ENCODE data around the gene LENG1.

The LENG1 gene

DNA sequence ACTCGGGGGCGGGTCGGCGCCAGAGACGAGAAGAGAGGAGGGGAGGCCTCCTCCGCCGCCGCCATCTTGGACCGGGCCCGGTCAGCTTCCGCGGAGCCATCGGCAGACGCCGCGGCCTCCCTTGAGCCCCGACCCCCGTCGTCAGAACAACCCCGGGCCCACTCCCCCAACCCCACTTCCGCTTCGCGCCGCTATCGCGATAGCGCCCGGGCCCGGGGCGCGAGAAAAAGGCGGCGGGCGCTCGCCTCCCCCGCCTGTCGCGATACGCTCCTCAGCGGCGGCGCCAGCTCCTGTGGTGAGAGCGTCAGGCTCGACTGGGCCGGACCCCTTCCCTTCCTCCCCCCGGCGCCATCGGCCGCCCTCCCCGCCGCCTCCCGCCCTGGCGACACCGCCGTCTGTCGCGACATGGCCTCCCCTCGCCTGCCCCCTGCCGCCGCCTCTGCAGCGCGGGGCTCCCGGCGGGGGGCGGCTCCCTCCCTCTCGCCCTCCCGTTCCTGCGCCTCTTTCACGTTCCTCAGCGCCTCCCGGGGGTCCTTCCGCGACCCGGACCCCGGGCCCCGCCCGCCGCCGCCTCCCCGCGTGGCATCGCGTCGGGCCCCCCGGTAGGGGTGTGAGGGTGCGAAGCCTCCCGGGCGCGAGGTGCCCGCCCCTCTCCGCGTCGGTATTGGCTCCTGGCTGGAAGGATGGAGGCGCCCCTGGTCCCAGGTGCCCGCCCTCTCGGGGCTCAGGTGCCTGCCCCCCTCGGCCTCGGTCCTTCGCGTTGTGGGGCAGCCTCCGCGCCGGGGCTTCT, 21.6 kb downstream of the LENG1 start, which contains the start of gene CNOT3:
Gene CNOT3 (plus strand): TSS at position 64 of the 790 bp plus-strand sequence. CDS start 5,217 bp downstream, outside the sequence.
- DNase-seq: no peak

- DNase-seq: peak; percentile 100
Observed at GRCh38 chr19:54136864-54137698, 22.4 kb downstream of the LENG1 start.

GRCh38 chr19:54136086-54136863, 23.2 kb downstream of the LENG1 start:
- no peak for DNase-seq

GRCh38 chr19:54133957-54134590, 25.4 kb downstream of the LENG1 start:
- DNase-seq: no peak

GRCh38 chr19:54133312-54133956, 26.1 kb downstream of the LENG1 start:
- DNase-seq: peak; percentile 89

- no peak for DNase-seq
Observed at GRCh38 chr19:54129617-54129996, 29.9 kb downstream of the LENG1 start.

- DNase-seq: no peak
Observed at GRCh38 chr19:54128796-54129616, 30.5 kb downstream of the LENG1 start.

DNA sequence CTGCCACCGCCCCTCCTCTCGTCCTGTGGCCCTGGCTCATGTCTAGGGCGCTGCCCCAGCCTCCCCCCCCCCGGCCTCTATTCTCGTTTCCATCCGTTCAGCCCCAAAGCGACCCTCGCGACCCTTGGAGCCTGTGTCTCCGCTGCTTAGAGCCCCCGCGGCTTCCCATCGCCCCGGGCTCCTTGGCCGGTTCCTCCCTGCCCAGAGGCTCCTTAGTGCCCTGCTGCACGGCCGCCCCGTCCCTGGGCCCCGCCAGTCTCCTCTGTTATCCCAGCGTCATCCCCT, 31.1 kb downstream of the LENG1 start:
- DNase-seq: no peak

- DNase-seq: no peak
Observed at GRCh38 chr19:54127688-54128440, 31.7 kb downstream of the LENG1 start.

GRCh38 chr19:54125713-54126112, 33.8 kb downstream of the LENG1 start:
- no peak for DNase-seq

- no peak for DNase-seq
Observed at GRCh38 chr19:54124393-54124792, 35.1 kb downstream of the LENG1 start.

DNA sequence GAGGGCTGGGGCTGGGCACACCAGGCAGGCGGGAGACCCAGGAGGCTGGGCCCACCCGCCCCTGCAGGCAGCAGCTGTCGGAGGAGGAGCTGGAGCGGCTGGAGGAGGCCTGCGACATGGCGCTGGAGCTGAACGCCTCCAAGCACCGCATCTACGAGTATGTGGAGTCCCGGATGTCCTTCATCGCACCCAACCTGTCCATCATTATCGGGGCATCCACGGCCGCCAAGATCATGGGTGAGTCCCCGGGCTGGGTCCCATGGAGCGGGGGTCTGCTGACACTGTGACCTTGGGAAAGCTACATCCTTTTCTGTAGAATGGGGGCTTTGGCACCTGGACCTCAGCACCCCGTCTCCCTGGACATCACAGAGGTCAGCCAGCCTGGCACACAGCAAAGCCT, 35.8 kb downstream of the LENG1 start:
- DNase-seq: no peak

DNA sequence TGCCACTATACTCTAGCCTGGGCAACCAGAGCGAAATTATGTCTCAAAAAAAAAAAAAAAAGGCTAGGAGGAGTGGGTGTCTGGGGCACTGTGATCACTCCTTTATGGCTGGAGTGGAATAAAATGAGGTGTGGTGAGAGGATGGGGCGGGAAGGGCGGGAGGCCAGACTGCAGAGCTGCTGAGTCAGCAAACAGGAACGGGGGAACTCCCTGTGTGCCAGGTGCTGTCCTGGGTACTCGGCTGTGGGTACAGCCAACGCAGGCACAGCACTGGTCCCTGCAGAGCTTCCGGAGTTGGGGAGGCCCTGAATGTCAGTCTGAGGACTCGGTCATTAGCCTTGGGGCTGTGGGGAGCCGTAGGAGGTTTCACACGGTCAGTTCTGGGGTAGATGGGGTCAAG, 38.3 kb downstream of the LENG1 start:
- DNase-seq: no peak

DNA sequence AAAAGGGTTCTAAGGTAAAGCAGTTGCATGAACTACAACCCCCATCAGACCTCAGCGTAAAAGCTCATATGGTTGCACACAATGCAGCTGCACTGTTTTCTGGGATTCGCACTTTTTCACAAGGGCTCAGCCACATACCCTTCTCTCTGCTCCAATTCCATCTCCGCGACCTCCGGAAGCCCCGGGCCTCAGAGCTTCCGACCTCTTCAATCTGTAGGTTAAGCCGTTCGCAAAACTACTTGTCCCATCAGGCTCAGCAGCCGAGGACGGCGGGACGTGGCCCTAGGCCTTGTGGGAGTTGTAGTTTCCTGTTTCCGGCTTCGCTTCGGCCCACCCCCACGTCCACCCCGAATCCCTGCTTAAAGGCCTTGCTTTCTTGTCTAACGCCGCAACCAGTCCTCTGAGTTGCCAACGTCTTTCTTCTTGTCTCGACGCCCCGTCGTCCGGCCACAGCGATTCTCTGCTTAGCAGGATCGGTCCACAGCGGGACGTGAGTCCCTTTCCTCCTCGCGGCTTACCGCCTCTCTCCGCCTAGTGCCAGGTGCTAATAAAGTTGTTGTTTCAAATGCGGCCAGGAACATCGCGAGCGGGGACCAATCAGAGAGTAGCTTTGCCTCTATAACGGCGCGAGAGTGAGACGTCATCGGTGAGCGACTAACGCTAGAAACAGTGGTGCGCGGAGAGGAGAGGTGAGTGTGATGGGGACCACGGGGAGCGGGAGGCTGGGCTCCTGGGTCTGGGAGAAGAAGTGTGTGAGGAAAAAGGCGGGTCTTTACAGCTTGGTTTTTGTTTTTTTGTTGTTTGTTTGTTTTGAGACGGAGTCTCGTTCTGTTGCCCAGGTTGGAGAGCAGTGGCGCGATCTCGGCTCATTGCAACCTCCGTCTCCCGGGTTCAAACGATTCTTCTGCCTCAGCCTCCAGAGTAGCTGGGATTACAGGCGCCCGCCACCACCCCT, 44.1 kb downstream of the LENG1 start, which contains the start of the genes PRPF31 and TFPT:
Gene PRPF31 (plus strand): TSS at position 646 of the 955 bp plus-strand sequence. CDS start 2,525 bp downstream, outside the sequence.
Gene TFPT (minus strand): TSS at position 549 of the 955 bp plus-strand sequence. CDS start 388 bp downstream, at position 161.
- peak; percentile 97 for DNase-seq

DNA sequence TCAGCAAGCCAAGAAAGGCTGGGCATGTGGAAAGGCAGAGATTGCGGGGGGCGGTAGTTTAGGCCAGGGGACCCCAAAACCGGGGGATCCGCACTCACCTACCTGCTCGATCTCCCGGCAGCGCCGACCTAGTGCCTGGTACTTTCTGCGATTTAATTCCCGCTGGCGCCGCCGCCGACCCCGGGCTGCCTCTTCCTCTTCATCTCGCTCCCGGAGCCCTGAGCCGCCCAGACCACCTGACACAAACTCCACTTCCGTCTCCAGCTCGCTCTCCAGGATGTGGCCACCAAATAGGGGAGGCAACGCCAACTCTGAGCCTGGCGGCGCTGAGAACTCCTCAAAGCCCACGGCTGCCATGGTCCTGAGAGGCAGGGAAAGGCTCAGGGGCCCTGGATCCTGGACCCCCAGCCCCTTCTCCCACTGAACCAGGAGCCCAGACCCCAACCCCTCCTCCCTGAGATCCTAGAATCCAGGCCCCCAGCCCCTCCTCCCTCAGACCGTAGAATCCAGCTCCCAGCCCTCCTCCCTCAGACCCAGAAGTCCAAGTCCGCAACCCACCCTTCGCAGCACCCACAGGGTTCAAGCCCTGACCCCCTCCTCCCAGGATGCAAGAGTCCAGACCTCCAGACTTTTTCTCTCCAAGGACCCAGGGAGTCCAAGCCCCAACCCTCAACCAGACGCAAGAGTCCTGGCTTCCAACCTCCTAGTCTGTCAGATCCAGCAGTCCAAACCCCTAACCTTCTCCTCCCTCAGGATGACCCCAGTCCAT, 45.0 kb downstream of the LENG1 start:
- DNase-seq: peak; percentile 71

DNA sequence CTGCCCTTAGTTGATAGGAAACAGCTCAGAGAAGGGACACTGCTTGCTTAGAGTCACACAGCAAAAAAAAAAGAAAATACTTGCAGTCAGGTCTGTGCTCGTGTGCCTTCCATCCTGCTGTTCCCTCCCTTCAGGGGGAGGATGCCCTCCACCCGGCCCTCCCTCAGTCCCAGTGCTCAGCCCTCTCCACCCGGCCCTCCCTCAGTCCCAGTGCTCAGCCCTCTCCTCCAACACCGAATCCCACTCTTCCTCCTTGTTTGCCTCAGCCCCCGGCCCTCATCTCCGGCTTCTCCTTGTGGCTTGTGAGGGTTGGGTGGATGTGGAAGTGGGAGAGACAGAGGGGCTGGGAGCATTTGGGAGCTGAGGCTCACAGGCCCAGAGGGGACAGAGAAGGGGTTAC, 49.9 kb downstream of the LENG1 start:
- DNase-seq: peak; percentile 59

DNA sequence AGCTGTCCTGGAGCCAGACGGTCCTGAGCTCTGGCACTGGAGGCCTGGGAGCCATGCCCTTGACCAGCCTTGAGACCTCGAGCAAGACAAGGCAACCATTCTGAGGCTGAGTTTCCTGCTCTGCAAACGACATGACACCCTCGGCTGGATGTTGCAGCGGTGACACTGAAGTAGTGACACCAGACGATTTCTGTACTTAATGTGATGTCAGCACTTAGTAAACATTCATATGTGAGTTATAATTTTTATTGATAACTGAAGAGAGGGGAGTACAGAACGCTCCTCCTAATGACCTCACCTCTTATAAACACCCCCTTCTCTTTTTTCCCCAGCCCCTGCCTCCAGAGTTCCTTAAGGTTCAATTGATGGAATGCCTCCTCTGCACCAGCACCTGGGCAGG, 51.0 kb downstream of the LENG1 start:
- no peak for DNase-seq

DNA sequence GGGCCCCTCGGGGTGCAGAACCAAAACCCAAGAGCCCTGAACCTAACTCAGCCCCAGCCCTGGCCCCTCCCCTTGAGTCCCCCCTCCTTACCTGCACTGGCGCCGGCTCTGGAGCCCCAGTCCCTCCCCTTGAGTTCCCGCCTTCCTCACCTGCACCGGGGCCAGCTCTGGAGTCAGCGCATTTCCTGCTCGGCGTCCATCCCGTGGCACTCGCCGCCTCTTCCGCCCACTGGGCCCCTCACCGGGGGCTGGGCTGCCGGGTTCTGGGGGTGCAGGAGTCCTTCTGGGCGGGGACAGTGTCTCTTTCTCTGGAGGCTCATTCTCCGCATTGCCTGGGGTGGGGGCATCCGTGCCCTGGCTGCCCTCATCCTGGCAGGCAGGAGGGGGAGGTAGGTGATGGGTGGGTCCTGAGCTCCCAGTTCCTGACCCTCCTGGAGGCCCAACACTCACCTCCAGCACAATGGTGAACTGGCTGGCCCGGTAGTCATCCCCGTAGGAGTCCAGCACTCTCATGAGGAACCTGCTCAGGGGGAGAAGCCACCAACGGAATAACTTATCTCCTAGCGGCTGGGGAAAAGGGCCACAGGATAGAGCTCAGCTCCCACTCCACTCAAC, 51.5 kb downstream of the LENG1 start:
- DNase-seq: peak; percentile 33

Measured in islet precursor cell (in vitro differentiated cells).